Measurements from ENCODE around the gene E2F4. TPM values are rescaled to one million over a fixed set of nuclear protein-coding genes. Genes with fewer than 3 reads are reported as not detected.

The E2F4 gene
- total RNA-seq, 1 experiment from 2014 or later = 114 TPM

DNA sequence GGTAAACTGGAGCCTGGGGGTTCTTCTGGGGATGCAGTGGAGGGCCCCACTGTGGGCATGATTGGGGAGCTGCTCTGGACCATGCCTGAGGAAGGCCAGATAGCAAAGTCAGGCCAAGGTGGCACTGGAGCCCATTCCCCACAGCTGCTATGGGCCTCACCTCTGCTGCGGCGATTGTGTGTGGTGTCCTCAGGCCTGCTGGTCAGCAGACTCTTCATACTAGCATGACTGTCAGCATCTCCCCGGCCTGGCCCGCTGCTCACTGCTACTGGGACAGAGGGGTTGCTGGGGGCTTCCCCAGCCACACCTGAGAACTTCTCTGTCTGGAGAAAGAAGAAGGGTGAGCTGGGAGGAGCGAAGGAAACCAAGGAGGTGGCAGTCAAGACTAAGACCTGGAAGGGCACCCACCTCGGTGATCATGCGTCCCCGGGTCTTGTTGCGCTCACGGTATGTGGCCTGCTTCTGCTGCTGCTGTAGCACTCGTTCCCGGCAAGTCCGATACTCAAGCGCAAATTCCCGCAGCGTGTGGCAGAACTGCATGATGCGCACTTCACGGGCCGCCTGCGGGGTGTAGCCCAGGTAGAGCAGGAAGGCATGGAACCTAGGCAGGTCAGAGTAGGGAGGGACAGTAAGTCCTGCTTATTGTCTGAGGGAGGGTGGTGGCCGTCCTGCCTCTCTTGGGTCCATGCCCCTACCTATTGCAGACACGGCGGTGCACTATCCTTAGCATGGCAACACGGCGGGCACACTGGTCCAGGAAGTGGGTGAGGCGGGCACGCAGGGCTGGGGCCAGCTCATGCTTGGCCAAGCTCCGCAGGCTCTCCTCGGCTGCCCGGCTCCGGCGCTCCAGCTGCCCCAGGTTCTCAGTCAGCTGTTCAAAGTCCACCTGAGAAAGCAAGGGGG lies 38.2 kb downstream of the E2F4 start:
- Histone ChIP-seq H3K27me3 (ENCODE audit: insufficient read depth, low read length) (no peaks in the 10 kb centered on the region), H3K4me2 (ENCODE audit: low read length) (no peak overlapping the region), H4K20me1 (ENCODE audit: insufficient read depth) (no peaks in the 10 kb centered on the region), H3K4me3 (replicated peaks in 1 of 2; ENCODE audit: low read depth in 1 of 2, low read length in 2 of 2) (no peak overlapping the region), H3K9me3 (ENCODE audit: control insufficient read depth in 1 of 2, insufficient read depth in 1 of 2, low read depth in 1 of 2, low read length in 2 of 2) (no peaks in the 10 kb centered on the region), H3K36me3 (ENCODE audit: control insufficient read depth in 1 of 2, insufficient read depth in 2 of 2, low read length in 2 of 2) (peaks cover 23 to 48% of the 10 kb centered on the region in 2 experiments; a peak in 3 of 4 replicates), H2AFZ (ENCODE audit: low read depth, low read length, poor library complexity, severe bottlenecking) (no peak overlapping the region), H3K9ac (ENCODE audit: low read length) (no peak overlapping the region), H3K9me2 (ENCODE audit: insufficient read depth) (no peaks in the 10 kb centered on the region), H3K4me1 (ENCODE audit: control insufficient read depth in 1 of 2, insufficient read depth in 2 of 2, low read length in 2 of 2) (peaks cover 6 to 18% of the 10 kb centered on the region in 2 experiments; a peak in 3 of 4 replicates), H3K27ac (ENCODE audit: low read depth, low read length) (no peak overlapping the region), H3K79me2 (ENCODE audit: insufficient read depth, low read length) (peaks cover 18% of the 10 kb centered on the region)
- BruUV-seq (replicated peaks) = no TSS peak
- DNase-seq (ENCODE audit: low read depth, low spot score) = no peak
- ChIA-PET POLR2A (interaction anchor here (1.0 kb wide), 1 partner anchor 16 kb away, joined by 3 read pairs; no protein-coding TSS in a partner anchor), CTCF (no interaction called here), RAD21 (ENCODE audit: low non-redundant PET in 1 of 2, low total read pairs in 2 of 2, uncharacterized antibody in 2 of 2, unreplicated experiment in 2 of 2) (no interaction called here)
- intact Hi-C loops (cut with micrococcal nuclease) = no loop called here
- no peak for TF ChIP-seq SIN3A (IDR thresholded peaks at IDR 0.05; ENCODE audit: low read depth)
- TF ChIP-seq TCF7L2 (IDR thresholded peaks at IDR 0.05; ENCODE audit: borderline replicate concordance, extremely low read depth, insufficient read depth, insufficient read length) = no peak
- TF ChIP-seq EGR1 (IDR thresholded peaks at IDR 0.05; ENCODE audit: low read depth) = no peak
- TF ChIP-seq ELF1 (IDR thresholded peaks at IDR 0.05; ENCODE audit: borderline replicate concordance, low read depth) = no peak
- no peak for TF ChIP-seq ZBTB33 (IDR thresholded peaks at IDR 0.05; ENCODE audit: extremely low read depth, insufficient replicate concordance, low read length)
- TF ChIP-seq, protein P1, sequence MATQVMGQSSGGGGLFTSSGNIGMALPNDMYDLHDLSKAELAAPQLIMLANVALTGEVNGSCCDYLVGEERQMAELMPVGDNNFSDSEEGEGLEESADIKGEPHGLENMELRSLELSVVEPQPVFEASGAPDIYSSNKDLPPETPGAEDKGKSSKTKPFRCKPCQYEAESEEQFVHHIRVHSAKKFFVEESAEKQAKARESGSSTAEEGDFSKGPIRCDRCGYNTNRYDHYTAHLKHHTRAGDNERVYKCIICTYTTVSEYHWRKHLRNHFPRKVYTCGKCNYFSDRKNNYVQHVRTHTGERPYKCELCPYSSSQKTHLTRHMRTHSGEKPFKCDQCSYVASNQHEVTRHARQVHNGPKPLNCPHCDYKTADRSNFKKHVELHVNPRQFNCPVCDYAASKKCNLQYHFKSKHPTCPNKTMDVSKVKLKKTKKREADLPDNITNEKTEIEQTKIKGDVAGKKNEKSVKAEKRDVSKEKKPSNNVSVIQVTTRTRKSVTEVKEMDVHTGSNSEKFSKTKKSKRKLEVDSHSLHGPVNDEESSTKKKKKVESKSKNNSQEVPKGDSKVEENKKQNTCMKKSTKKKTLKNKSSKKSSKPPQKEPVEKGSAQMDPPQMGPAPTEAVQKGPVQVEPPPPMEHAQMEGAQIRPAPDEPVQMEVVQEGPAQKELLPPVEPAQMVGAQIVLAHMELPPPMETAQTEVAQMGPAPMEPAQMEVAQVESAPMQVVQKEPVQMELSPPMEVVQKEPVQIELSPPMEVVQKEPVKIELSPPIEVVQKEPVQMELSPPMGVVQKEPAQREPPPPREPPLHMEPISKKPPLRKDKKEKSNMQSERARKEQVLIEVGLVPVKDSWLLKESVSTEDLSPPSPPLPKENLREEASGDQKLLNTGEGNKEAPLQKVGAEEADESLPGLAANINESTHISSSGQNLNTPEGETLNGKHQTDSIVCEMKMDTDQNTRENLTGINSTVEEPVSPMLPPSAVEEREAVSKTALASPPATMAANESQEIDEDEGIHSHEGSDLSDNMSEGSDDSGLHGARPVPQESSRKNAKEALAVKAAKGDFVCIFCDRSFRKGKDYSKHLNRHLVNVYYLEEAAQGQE (IDR thresholded peaks at IDR 0.05; ENCODE audit: low read depth) = no peak
- TF ChIP-seq ZFX (IDR thresholded peaks at IDR 0.05) = no peak
- no peak for TF ChIP-seq POLR2A (IDR thresholded peaks at IDR 0.05; ENCODE audit: borderline replicate concordance, extremely low read depth, insufficient read depth, insufficient read length)
- no peak for TF ChIP-seq FOSL1 (IDR thresholded peaks at IDR 0.05; ENCODE audit: low read depth)
- no peak for TF ChIP-seq RAD21 (IDR thresholded peaks at IDR 0.05; ENCODE audit: low read depth)
- TF ChIP-seq EZH2 (IDR thresholded peaks at IDR 0.05) = no peak
- no peak for TF ChIP-seq CTCF (IDR thresholded peaks at IDR 0.05 in 2 of 3, conservative IDR thresholded peaks at IDR 0.05 in 1 of 3; ENCODE audit: borderline replicate concordance in 1 of 3, insufficient read depth in 1 of 3, low read depth in 2 of 3, low read length in 2 of 3)
- TF ChIP-seq ZNF274 (IDR thresholded peaks at IDR 0.05; ENCODE audit: low read depth, low read length) = no peak
- TF ChIP-seq SRF (IDR thresholded peaks at IDR 0.05; ENCODE audit: low read depth) = no peak
- TF ChIP-seq POLR2AphosphoS5 (IDR thresholded peaks at IDR 0.05; ENCODE audit: low read depth, low read length) = no peak
- TF ChIP-seq EZH2phosphoT487 (IDR thresholded peaks at IDR 0.05; ENCODE audit: borderline replicate concordance) = no peak
- TF ChIP-seq YY1 (IDR thresholded peaks at IDR 0.05; ENCODE audit: extremely low read depth, insufficient replicate concordance, low read depth, low read length) = no peak
- ATAC-seq = no peak

Data from HCT116 (cell line).